ENCODE data around the gene RALB.
"Not testable (repeated sequence)": the region's sequence is repeated elsewhere in the genome, so short reads cannot be mapped to it uniquely, and the experiment has no call there.

The RALB gene

DNA sequence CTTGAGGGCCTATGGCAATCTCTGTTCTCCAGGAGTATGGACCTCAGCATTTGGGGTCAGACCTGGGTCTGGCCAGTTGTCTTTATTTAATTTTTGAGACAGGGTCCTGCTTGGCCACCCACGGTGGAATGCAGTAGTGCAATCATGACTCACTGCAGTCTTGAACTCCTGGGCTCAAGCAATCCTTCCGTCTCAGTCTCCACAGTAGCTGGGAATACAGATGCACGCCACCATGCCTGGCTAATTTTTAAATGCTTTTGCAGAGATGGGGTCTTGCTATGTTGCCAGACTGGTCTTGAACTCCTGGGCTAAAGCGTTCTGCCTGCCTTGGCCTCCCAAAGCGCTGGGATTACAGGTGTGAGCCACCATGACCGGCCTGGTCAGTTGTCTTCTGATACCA is 46.9 kb downstream of the RALB start:
- DNase-seq: no peak

DNA sequence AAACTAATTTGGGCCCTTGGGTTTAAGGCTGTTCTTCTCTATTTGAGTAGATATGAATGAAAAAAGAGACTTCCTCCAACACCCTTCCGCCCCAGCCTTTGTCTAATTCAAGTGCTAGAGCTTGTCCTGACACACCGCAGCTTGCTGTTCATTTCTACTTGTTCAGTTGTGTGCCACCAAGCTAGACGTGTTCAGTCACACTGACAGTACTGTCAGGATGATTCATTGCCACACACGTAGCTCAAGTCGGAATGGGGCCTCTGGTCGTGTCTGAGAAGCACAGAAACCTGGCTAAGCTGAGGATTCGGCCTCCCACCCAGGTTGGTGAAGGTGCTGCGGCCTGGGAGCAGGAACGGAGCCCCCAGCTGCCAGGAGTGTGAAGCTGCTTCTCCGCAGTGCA is 47.7 kb downstream of the RALB start:
- DNase-seq: no peak

DNA sequence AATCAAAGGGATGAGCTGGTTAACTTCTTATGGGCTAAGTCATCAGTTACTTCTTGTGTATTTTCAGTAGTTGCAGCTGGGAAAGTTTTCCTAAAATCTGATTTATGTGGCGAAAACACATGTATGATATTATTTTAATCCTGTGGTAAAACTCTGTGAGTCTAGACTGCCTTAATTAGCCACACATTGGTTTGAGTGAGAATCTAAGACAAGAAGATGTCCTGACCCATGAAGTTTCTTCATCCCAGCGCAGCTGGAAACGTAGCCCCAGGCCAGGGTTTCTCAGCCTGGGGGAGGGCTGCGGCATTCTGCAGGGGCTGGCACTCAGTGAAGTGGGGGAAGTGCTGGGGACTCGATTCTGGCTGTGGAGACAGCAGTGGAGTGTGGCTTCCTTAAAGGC is 48.6 kb downstream of the RALB start:
- DNase-seq: no peak

DNA sequence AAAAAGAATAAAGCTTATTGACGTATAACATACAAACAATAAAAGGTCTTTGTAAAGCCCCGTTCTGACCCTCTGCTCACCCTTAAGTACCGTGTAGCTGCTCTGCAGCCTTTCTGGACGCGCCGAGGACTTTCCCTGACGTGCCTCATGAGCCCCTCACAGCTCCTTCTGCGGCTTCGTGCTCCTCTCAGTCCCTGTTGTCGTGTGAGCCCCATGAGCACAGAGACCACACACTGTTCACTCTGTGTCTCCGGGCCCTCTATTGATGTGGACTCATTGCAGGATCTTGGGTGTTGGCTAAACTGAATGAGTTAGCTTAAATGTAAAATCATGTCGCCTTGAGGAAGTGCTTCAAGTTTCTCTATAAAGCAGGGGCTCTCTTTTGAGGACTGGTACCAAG is 49.6 kb downstream of the RALB start:
- no peak for DNase-seq

DNA sequence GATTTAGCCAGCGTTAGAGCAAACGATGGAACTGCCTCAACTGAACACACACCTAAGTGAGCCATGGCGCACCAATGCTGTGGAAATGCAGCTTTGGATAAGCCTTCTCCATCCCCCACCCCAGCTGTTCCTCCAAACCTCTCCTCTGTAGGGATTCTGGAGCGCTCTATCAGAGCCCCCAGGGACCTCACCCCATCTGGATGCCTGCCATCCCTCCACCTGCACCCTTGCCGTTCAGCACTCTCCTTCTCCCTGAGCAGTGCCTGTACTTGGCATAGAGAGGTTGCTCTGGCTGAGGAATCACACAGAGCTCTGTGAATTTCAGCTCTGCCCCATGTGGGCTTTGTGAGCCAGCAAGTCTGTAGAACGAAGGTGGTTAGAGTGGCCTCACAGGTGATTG is 50.5 kb downstream of the RALB start:
- no peak for DNase-seq

DNA sequence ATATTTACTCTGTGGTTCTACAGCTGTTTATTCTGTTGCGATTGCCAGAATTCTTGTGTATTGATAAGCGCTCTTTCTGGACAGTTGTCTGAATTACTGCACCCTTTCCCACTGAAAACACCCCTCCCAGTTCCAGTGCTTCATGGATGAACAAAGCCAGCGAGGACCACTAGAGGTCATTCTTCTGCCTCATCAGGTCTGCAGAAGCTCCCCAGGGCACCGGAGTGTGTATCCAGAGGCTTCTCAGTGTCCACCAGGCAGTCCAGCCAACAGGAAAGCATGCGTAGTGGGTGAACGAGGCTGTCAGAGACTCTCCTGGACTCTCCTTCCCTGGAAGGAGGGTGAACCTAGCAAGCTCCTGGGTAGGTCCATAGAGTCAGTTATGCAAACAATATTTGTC is 52.6 kb downstream of the RALB start:
- no peak for DNase-seq

DNA sequence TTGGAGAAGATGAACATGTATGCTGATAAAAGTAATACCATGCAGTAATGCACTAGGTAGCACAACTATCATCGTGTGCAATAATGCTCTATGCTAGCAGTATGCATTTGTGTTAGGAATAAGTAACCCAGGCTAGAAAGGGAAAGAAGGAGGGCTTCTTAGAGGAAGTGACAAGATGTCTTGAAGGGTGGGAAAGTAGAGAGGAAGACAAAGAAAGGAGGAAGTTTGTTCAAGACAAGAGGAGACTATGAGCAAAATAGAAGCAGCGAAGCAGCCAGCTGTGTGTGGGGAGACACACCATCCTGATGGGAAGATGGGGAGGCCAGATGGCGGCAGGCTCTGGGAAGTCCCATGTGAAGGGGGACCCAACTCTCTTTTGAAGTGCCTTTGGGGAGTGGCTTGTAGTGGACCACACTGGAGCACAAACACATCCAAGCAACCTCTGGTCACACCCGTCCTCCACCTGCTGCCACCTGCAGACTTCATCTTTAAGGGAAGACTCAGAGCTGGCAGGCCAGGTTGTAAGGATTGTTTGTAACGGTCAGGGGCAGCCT is 53.4 kb downstream of the RALB start:
- no peak for DNase-seq

DNA sequence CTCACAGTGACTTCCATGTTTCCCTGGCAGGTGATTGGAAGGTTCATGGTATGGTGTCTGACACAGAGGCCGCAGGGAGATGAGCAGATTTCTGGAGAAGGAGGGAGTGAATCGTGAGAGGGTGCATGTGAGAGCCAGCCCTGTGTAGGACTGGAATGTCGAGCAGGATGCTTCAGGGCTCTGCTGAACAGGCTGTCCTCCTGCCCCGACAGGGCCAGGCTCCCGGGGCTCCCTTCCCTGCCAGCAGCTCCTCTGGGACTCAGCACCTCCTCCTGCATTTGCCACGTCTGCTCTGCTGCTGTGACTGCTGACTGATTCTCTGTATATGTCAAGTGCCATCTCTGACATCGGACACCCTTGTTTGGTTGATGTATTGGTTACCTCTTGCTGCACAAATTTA is 54.8 kb downstream of the RALB start:
- no peak for DNase-seq

DNA sequence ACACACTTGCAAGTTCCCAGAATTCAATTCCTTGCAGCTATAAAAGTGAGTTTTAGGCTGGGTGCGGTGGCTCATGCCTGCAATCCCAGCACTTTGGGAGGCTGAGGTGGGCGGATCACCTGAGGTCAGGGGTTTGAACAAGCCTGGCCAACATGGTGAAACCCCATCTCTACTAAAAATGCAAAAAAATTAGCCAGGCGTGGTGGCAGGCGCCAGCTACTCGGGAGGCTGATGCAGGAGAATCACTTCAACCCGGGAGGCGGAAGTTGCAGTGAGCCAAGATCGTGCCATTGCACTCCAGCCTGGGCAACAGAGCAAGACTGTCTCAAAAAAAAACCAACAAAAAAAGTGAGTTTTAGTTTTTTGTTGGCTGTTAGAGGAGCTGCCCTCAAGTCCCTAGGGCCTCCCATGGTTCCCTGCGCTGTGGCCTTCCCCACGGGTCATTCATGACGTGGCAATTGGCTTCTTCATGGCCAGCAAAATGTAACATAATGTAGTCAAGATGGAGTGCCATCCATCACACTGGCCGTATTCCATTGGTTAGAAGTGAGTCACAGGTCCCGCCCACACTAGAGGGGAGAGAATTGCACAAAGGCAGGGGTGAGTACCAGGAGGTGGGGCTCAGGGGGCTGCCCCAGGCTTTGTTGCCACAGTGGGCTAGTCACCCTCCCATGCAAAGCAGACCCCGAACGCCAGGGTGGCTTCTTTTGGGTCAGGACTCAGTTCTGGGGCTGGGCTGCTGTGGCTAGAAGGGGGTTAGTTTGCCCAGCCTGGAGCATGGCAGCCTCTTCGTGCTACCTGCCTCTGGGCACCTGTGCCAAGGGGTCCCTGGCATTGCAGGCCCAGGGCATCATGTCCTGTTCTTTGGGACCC is 55.6 kb downstream of the RALB start:
- no peak for DNase-seq

DNA sequence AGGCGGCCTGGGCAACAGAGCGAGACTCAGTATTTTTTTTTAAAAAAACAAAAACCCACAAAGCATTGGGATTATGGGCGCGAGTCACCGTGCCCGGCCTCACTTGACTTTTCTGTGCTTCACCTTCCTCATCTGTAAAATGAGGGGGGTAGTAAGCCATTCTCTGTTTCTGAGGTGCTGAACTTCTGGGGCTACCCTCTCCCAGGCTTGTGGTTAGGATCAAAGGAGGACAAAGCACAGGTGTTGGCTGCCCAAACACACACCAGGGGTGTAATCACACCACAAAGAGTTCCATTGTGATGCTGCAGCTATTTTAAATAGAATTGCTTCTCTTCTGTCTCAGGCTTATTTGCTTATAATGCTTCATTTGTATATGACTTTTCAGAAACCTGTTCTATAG is 57.5 kb downstream of the RALB start:
- DNase-seq: no peak

DNA sequence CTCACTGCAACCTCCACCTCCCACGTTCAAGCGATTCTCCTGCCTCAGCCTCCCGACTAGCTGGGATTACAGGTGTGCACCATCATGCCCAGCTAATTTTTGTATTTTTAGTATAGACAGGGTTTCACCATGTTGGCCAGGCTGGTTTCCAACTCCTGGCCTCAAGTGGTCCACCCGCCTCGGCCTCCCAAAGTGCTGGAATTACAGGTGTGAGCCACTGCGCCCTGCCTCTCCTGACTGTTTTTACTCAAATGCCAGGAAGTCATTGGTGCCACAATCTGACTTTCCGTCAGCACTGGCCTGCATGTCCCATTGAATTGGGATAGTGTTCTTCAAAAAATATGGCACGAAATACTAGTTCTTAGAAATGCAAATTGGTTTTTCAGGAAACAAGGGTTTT is 58.2 kb downstream of the RALB start:
- DNase-seq: not testable (repeated sequence)

DNA sequence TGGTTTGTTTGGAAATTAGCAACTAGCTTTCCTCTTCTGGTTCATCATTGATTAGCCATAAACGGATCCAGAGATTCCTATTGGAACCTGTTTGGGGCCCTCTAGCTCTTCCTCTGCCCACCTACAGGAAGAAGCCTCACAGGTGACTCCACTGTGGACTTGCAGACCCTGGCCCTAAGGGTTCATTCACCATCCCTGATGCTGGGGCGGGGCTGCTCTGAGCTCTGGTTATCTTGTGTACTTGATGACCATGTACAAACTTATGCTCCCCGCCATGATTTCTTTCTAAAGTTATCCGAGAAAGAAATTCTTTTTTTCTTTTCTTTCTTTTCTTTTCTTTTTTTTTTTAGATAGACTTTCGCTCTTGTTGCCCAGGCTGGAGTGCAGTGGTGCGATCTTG is 59.4 kb downstream of the RALB start:
- DNase-seq: no peak

DNA sequence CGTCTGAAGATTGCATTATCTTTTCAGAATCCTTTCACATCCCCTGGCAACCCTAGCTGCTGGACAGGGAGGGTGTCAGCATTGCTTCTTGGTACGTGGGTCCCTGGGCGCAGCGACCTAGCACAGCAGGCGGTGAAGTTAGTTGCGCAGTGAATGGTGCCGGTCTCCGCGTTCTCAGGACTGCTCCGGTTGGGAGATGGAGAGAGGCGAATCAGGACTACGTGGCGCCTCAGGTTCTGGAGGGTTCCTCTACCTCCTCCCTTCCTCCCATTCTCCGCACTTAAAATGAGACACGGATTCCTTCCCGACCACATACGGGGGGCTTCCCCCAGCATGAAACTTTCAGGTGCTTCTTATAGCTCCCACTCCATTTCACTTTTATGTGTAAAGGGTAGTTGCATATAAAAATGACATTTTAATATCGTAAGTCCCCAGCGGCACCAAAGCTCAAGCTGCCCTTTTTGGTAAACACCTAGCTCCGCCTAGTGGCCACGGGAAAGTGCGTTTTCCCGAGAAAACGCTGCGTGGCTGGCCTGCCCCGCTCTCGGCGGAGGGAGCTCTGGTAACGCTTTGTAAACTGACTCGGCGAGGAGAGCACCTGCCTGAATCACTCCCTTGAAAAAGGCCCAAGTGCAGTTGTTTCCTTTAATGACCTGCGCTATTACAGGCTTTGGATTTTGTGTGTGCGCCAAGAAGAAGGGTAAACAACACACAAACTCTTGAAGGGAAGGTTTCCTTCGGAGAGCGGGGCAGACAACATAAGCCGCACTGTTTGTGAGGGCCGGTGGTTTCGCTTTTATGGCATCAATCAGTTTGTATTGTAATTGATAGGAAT is 60.4 kb downstream of the RALB start:
- DNase-seq: peak; percentile 79

DNA sequence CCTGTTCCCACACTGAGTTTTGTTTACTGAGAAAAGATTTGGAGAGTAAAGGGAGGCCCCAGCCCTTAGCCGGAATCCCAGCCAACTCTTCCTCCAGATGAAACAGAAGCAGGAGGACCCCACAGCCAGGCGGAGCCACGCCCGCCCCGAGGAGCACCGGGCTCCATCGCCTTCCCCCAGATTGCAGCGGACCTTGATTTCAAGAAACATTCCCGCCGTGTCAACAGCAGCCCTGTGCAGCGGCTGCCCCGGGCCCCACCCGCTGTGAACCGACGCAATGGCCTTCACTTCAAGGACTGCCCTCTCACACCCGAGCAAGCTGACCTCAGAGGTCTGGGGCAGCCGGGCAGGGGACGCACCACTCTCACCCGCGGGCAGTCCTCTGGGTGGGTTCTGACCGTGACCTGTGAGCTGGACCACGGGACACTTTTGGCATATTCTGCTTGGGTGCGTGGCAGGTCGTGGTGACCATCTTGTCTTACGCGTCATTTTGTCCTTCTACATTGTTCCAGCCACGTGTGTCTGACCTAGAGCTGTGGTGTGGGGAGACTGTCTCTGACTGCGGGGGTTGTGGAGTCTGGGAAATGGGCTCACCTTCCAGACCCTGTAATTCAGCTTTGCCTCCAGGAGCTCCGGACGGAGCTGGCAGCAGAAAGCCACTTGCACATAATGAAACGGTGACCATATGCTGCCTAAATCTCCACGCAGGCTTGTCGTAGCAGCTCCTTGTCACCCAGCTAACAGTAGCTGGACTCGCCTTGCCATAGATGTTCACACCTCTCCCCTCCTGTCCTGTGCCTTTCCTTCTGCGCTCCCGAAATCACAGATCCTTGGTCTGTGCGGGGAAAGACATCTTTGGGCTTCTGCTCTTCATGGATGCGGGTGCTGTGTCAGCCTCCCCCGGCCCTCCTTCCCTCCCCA is 61.3 kb downstream of the RALB start:
- no peak for DNase-seq

DNA sequence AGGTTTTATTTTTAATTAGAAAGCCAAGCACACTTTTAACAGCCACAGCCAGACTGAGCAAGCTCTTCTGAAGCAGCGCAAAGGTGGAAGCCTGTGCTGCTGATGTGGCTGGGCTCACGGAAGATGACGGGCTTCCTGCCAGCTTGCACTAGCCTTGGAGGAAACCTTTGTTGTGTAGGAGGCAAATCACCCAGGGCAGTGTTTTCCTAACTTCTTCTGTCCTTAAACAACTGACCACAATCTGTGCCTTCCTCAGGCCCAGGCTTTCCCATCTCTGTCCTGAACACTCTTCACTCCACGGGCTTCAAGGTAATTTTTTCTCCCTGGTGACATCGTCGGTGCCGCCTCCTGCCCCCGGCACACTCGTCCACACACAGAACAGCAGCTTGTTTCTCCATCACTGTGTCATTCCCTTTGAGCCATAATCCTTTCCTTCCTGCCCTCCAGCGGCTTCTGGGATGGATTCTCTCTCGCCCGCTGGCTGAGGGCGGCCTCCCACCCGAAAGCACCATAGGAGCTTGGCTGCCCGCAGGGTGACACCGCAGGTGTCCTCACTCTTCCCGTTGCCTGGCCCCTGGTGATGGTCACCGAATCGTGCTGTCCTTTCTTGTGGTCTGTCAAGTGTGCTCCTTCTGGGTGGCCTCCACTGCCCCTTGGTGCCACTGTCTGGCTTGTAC is 62.2 kb downstream of the RALB start:
- DNase-seq: no peak

DNA sequence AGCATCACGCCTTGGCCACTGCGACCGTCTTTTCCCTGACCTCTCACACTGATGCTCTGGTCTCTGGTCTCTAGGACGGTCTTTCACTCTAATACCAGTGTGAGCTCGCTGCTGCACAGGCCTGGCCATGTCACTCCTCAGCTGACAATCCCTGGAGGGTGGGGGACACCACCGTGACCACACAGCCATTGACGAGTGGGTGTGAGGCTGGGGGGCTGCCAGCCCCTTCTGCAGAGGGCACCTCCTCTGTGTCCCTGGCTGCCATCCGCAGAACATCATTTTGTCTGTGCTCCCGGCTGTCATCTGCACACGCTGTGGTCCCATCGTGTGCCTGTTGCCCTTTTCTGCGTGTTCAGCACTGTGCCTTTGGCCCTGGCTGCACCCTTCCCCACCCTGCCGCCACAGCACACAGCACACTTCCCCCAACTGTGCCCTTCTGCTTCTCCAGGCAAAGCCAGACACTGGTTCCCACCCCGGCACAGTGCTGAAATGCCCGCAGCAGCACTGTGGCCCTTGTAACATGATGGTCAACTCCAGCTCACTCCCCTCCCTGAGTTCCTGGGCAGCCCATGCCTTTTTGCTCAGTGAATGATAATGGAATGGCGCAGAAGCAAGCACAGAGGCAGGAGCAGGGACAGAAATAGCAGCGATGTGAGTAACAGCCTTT is 62.8 kb downstream of the RALB start:
- DNase-seq: no peak

DNA sequence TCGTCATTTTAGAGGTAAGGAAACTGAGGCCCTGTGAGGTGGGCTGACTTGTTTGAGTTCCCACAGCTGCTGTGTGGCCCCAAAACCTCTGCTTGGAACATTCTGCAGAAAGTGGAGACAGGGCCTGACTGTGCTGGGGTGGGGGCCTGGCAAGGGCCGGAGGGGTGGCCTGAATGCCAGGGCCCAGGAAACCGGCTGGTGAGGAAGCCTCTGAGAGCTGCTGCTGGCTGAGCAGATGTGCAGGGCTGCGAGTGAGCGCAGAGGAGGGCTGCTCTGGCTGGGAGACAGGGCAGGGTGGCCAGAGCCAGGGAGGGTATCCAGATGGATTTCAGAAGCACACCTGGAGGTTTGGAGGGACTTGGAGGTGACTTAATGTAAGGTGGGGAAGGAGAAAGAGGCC is 63.4 kb downstream of the RALB start:
- no peak for DNase-seq

DNA sequence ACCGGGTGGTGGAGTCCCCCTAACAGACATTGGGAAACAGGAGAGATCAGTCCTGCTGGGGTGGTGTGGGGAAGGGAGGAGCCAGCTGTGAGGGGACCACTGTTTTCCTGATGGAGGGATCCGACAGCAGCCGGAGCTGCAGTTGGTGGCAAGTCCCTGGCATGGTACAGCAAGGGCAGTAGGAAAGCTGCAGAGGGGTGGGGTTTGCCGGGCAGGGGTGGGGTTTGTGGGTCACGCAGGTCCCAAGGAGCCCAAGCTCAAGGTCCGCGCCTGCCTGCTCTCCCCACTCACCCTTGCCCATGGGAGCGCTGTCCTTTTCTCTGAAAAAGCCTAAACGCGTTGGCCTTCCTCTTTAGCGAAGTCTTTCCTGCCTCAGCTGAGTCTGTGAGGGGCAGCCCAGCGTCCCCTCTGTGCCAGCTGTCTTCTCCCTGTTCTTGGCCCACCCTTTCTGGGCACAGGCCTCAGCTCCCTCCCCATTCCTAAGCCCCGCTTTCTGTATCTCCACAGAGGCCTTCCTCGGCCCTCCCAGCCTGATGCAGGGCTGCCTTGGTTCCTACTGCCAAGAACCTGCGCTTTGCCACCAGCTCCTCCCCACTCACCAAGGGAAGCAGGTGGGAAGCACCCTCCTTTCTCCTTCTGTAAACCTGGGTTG is 64.0 kb downstream of the RALB start:
- DNase-seq: no peak

DNA sequence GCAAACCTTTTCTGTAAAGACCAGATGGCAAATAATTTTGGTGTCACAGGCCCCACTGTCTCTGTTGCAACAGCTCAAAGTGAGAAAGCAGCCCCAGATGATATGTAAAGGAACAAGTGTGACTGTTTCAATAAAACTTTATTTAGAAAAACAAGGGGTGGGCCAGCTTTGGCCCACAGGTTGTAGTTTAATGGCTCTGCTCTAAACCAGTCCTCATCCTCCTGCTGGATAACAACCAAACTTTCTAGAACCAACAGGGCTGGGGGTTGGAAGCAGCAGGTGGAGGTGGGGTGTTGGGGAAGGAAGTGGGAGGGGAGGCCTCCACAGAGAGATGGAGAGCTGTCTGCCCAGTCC is 64.5 kb downstream of the RALB start:
- DNase-seq: no peak

DNA sequence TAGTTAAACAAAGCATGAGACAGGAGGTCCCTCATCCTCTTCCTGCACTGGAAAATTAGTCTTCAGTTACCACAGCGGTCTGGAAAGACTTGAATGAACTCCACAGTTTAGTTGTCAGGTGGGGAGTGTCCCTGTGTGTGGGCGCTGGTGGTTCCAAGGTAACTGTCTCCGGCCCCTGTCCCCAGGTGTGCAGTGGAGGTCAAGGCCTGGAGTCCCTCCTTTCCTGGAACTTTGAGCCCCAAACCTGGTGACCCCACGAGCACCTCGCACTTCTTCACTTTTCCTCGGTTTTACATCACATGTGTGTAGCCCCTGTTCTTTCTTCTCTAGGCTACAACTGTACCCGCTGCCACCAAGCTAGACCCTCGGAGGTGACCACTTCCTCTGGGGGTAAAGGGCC is 65.3 kb downstream of the RALB start:
- no peak for DNase-seq

DNA sequence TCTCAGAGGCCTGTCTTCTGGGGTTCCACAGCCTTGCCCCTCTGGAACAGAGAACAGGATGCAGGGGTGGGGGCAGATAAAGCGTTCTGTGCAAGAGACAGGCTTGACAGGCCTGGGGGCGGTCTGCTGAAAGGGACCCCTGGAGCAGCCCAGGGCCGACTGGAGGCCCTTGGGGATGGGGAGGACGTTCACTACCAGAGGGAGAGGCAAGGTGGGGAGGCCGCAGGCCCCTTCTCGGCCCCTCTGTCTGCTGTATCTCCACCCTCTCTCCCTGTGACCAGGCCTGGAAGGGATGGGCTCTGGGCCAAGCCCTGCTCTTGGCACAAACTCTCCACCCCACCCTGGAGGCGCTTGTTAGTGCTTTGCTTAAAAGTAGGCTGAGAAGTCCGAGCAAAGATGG is 66.0 kb downstream of the RALB start:
- DNase-seq: no peak
